H4 (cell line): Measurements from ENCODE around the gene TIPIN. TPM values are rescaled to one million over a fixed set of nuclear protein-coding genes. Genes with fewer than 3 reads are reported as not detected.

Source experiments
- DNase-seq: peaks from one replicate; pipeline ENCODE4 v3.0.0-alpha.2; 2015; ENCODE audit warnings: low spot score
- total RNA-seq: library from RNA; depleted of rRNA; stranded (reverse); fragments of >200 nt; shearing (Covaris generic); gene quantifications from 2 replicates; pipeline ENCODE4 v1.2.3, GENCODE V29; 2014; rRNA removed

TIPIN gene
- total RNA-seq, 1 experiment from 2014 or later = 24.3 TPM

DNA sequence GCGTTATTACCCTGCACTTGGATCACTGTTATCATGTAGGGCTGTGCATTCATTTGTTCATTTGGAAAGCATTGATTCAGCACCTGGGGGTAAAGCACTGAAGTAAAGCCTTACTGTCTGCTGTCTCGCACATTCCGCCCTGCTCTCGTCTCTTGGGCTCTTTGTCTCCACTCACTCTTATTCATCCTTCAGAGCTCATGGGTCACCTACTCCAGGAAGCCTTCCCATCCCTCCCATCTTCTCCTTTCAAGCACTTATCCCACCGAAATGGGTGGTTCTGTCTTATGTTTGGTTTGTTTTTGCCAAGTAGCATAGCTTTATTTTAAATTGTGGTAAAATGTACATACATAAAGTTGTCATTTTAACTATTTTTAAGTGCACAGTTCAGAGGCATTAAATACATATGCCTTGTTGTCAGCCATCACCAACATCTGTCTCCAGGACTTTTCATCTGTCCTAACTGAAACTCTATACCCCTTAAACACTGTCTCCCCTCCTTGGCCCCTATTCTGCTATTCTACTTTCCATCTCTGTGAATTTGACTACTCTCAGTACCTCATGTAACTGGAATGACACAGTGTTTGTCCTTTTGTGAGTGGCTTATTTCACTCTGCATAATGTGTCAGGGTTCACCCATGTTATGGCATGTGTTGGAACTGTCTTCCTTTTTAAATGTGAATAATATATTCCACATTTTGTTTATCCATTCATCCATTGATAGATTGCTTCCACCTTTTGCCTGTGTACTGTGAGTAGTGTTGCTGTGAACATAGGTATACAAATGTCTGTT is 53.8 kb downstream of the TIPIN start:
- no peak for DNase-seq

DNA sequence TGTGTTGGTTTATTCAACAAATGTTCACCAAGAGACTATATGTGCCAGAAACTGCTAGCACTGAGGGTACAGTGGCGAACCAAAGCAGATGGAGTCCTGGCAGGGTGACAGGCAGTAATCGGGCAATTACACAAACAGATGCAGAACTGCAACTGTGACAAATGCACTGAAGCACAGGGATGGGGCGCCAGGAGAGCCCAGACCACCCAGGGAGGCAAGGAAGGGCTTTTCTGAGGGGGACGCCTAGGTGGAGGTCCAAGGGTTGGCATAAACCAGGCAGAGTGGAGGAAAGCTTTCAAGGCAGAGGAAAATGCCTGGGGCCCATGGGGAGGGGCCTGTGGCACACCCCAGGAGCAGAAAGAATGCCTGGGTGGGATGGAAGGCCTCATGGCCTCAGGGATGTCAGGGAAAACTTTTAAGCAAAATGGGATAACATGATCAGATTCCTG is 57.7 kb downstream of the TIPIN start:
- peak; percentile 12 for DNase-seq

DNA sequence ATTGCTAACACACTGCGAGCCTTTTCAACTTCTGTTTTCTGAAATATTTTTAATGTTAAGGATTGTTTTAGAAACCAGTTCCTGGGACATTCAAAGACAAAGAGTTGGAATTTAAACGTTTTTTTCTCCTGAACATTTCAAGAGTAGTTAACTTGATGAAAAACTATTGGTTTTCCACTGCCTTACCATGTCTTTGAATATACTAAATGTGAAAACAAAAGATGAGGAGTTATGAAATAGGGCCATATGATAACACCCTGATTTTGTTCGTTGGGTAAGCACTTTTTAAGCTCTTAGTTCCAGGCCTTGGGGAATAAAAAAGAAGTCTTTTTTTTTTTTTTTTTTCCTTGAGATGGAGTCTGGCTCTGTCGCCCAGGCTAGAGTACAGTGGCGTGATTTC is 60.3 kb downstream of the TIPIN start:
- DNase-seq = no peak

DNA sequence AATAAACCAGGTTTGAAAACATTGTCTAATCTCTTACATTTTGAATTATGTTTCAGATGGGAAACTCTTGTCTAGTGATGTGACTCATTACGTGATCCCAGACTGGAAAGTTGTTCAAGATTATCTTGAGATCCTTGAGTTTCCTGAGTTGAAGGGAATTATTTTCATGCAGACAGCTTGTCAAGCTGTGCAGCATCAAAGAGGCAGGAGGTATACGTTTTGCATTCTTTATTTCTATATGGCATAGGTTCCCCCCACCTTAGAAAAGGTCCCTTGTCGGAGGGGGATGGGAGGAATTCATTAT is 61.6 kb downstream of the TIPIN start:
- DNase-seq = no peak

DNA sequence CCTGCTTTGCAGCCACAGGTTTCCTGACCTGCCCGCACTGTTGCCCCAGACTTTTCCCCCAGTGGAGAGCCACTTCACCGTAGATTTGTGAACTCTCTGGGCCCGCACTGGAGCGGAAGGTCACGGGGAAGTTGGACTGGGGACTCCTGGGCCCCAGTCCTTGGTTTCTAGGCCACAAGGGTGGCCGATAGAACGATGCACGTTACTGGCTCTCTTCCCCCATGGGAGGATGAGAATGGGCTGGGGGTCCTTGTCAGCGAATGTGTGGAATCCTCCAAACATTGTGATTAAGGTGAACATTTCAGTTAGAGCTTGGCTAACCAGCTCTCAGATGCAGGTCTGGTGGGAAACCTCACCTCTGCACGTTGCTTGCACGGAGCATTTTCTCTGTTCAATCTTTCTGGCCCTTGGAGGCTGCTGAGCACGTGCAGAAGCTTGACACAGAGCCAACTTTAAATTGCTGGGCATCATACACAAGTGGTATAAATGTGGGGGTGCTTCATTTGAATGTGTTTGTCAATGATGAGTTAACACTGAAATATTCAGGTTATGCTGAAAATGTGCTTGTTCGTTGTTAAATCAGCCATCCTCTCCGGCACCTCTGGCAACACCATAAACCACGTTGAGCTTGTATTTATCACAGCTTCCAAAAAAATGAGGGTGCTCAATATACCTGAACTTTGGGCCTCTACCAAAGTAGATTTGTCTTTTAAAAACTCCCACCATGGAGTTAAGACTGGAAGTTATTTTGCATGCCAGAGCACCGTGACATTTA is 62.1 kb downstream of the TIPIN start:
- DNase-seq = peak; percentile 37

DNA sequence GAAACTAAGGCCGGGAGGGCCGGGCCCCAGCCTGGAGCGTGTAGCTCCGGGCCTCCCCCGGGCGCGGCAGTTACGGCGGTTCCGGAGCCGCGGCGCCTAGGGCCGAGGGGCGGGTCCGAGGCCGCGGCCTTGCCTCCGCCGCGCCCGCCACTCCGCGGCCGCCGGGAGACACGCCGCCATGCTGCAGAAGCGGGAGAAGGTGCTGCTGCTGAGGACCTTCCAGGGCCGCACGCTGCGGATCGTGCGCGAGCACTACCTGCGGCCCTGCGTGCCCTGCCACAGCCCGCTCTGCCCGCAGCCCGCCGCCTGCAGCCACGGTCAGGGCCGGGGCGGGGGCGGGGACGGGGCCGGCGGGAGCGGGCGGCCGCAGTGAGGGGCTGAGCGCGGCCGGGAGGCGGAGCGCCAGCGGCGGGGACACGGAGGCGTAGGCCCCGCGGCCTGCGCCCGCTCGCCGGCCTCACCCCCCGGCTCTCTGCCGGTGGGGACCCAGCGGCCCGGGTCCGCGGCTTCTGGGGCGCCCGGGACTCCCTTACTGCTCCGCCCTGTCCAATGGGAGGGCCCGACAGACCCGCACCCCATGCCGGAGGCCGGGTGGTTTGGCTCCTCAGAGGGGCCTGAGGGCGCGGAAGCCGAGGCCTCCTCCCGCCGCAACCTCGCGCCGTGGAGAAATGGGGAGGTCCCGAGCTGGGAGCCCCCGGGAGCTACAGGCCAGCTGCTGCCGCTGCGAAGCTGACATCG is 62.9 kb downstream of the TIPIN start, which contains the start of gene DIS3L:
DIS3L (plus strand) TSS at position 150 of the 738 bp plus-strand sequence; CDS start at position 179, 29 bp downstream.
- DNase-seq = no peak

DNA sequence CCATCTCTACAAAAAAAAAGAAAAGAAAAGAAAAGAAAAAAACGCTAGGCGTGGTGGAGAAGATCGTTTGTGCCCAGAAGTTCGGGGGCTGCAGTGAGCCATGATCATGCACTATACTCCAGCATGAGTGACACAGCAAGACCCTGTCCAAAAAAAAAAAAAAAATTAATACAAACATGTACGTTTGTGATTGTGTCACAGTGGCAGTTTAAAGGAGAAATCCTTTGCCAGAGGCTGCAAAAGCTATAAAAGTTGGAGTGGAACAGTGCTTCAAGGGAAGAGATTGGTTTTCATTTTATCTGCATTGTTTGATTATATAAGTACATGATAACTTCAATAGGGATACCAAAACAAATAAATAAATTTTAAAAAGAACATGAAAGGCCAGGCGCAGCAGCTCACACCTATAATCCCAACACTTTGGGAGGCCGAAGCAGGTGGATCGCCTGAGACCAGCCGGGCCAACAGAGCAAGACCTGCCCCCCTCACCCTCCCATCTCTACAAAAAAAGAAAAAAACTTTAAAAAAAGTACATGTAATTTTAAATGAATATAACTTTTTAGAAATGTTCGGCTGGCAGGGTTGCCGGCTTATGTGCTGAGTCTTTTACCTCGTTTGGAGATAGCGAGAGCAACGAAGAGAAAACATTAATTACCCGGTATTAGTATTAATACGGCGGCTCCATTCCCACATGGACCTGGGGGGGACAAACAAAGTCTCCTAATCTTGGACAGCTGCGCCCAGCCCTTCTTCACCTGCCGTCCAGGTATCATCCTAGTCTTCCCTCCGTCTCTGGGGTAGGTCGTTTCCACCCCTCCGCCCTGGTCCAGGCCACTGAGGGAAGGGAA is 63.7 kb downstream of the TIPIN start:
- DNase-seq = no peak

DNA sequence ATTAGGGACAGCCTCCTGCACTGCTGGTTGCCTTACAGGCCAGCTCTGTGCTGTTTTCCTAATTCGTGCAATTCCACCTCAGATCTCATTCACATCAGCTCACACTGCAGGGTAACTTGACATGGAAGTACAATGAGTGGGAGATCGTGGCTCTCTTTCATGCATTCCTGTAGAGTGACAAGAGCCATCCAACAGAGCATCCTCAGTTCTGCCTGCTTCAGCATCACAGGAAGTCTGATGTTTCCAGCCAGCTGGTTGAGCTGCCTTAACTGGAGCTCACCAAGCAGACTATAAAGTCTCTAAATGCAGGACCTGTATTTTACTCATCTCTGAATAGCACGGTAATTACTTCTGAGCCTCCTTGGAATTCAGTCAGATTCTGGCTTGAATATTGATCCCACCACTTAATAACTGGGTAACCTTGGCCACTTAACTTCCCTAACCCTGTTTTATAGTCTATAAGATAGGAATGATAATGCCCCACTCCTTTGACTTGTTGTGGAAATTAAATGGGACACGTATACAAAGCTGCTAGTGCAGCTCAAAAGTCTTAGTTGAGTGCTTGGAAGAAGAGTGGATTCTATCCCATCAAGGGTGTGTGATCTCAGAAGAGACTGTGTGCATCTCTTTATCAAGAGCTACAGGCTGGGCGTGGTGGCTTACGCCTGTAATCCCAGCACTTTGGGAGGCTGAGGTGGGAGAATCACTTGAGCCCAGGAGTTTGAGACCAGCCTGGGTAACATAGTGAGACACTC is 64.5 kb downstream of the TIPIN start:
- no peak for DNase-seq

DNA sequence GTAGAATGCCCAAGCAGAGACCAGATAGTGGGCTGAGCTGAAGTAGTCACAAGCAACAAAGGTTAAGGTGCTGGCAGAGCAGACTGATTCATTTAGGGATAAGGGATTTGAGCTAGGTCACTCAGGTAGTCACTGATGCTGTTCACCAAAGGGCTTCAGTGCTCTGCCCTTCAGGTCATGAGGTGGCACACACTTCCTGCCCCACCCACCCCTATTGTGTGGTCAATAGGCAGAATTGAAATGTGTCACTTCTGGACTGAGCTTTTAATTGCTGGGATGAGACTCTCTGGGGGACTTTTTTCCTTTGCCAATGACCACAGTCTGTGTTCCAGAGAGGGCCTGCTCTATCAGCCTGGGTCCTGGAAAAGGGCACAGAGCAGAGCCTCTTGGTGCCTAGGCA is 66.0 kb downstream of the TIPIN start:
- DNase-seq = no peak

DNA sequence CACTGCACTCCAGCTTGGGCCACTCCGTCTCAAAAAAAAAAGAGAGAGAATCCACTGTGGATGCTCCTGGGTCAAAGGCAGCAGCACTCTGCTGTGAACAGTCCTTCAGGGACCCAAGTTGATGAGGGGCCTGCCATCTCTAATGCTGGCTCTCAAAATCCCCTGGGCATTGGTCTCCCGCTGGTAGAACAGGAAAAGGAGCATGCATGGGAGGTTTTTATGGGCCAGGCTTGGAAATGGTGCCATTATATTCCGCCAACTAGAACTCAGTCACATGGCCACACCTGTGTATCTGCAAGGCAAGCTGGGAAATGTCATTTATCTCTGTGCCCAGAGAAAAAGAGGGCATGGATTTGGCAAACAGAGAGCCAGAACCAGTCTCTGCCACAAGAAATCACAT is 66.5 kb downstream of the TIPIN start:
- no peak for DNase-seq

DNA sequence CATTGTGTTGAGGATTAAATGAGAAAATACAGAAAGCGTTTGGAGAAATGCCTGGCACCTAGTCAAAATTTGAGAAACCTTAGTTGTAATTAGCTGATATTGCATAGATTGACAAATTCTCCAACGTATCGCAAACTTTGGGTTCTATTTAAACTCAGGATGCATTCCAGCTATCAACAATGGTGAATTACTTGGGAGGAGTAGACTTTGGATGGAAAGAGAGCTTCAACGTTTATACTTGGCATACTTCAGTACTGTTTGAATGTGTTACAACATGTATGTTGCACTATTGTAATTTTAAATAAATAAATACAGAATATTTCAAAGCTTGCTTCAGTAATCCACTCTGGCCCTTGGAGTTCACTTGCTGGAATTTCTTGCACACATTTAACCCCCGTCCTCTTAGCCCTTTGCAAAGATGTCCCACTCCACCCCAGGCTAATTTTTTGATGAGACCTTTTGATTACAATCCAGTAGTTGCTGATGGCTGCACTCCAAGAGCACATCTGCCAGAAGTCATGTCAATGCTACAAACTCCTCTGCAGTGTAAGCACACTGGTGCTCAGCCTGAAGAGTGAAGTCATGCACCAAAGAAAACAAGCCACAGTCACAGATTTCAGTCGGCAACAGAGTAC is 67.8 kb downstream of the TIPIN start:
- no peak for DNase-seq

DNA sequence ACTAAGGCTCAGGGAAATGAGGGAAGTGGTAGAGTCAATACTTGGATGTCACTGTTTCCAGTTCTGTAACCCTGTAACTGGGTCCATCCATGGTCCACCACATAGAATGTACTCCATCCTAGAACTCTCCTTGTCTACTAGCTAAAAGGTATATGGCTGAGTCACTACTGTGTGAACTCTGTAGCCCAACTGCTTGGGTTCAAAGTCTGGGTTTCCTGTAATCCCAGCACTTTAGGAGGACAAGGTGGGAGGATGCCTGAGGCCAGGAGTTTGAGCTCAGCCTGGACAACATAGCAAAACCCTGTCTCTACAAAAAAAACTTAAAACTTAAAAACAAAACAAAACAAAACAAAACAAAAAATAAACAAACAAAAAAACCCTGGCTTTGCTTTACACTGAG is 68.4 kb downstream of the TIPIN start:
- no peak for DNase-seq

DNA sequence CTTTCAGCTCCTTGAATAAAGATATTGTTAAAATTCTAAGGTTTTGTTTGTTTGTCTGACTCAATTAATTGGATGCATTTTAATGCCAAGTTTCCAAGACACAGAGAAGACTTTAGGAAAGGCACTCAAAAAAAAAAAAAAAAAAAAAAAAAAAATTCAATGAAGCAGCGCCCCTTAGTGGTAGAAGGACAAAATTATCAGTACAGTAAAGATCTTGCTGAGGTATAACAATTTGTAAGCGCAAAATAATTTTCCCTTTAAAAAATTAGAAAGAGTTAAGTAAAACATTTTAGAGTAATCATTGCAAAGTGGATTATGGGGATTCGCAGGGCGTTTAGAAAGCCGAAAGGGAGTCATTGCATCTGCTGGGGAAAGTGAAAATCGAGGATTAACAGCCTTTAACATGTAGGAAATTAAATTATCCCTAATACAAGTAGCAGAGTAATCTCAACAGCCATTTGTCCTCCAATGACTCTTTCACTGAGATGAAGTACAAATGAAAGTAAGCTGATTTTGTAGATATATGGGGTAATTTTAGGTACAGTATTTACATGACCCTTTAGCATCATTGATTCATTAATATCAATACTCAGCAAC is 68.9 kb downstream of the TIPIN start:
- no peak for DNase-seq

Other genes with a start within 250 kb of the TIPIN start
- 0.02 TPM in 1 of 2 replicates, not detected in the other for gene MEGF11, start 102.9 kb downstream of the TIPIN start, total RNA-seq
- 21.1 and 21.3 TPM in 2 replicates for gene DIS3L, start 63.1 kb downstream of the TIPIN start, total RNA-seq
- 19.0 and 27.7 TPM in 2 replicates for gene MAP2K1, start 30.2 kb upstream of the TIPIN start, total RNA-seq
- 55.8 and 70.0 TPM in 2 replicates for gene SNAPC5, start 141.1 kb upstream of the TIPIN start, total RNA-seq
- 5,755 and 6,049 TPM in 2 replicates for gene RPL4, start 148.2 kb upstream of the TIPIN start, total RNA-seq
- 23.7 and 30.9 TPM in 2 replicates for gene ZWILCH, start 148.6 kb upstream of the TIPIN start, total RNA-seq
- gene LCTL, start 209.3 kb upstream of the TIPIN start, total RNA-seq = 0.06 and 0.10 TPM in 2 replicates